ENCODE measurements around the gene SRRM5. TPM values are rescaled to one million over a fixed set of nuclear protein-coding genes. Genes with fewer than 3 reads are reported as not detected.

The SRRM5 gene
- total and polyA plus RNA-seq, 2 experiments from 2014 or later = 0.24 to 0.27 TPM

GRCh38 chr19:43641333-43641732 lies 29.4 kb downstream of the SRRM5 start:
- DNase-seq (ENCODE audit: low spot score) = no peak
- Histone ChIP-seq H3K9me3 (ENCODE audit: low read depth) (no peaks in the 10 kb centered on the region), H3K4me3 (no peak overlapping the region), H2AFZ (no peak overlapping the region), H3K4me2 (no peak overlapping the region), H3K27me3 (no peaks in the 10 kb centered on the region), H3K4me1 (ENCODE audit: insufficient read depth) (peaks cover 13% of the 10 kb centered on the region), H3K79me2 (no peaks in the 10 kb centered on the region), H3K9me2 (replicated peaks; ENCODE audit: insufficient read depth) (no peaks in the 10 kb centered on the region), H3K36me3 (replicated peaks; ENCODE audit: insufficient read depth, low read depth) (no peaks in the 10 kb centered on the region), H3K27ac (no peak overlapping the region), H4K20me1 (ENCODE audit: insufficient read depth, poor library complexity, severe bottlenecking) (no peaks in the 10 kb centered on the region)
- no peak for TF ChIP-seq CTCF (IDR thresholded peaks at IDR 0.05; ENCODE audit: poor library complexity)
- TF ChIP-seq EZH2phosphoT487 (IDR thresholded peaks at IDR 0.05; ENCODE audit: low read depth, severe bottlenecking, unreplicated experiment) = no peak
- TF ChIP-seq EZH2 (IDR thresholded peaks at IDR 0.05; ENCODE audit: borderline replicate concordance) = no peak
- 74% methylated on average over 2 of the region's 2 CpGs for WGBS (ENCODE audit: low lambda C conversion rate, missing lambda C conversion rate)

GRCh38 chr19:43642531-43642930 lies 30.6 kb downstream of the SRRM5 start:
- Histone ChIP-seq H3K9me3 (ENCODE audit: low read depth) (no peaks in the 10 kb centered on the region), H3K4me1 (ENCODE audit: insufficient read depth) (peaks cover 13% of the 10 kb centered on the region), H3K4me2 (no peak overlapping the region), H3K36me3 (replicated peaks; ENCODE audit: insufficient read depth, low read depth) (no peaks in the 10 kb centered on the region), H3K27me3 (no peaks in the 10 kb centered on the region), H2AFZ (no peak overlapping the region), H3K79me2 (no peaks in the 10 kb centered on the region), H4K20me1 (ENCODE audit: insufficient read depth, poor library complexity, severe bottlenecking) (no peaks in the 10 kb centered on the region), H3K27ac (no peak overlapping the region), H3K9me2 (replicated peaks; ENCODE audit: insufficient read depth) (no peaks in the 10 kb centered on the region), H3K4me3 (no peak overlapping the region)
- TF ChIP-seq CTCF (IDR thresholded peaks at IDR 0.05; ENCODE audit: poor library complexity) = no peak
- WGBS (ENCODE audit: low lambda C conversion rate, missing lambda C conversion rate) = 81% methylated on average over 4 of the region's 4 CpGs
- DNase-seq (ENCODE audit: low spot score) = no peak

GRCh38 chr19:43643326-43643725 lies 31.4 kb downstream of the SRRM5 start:
- Histone ChIP-seq H3K4me2 (no peak overlapping the region), H4K20me1 (ENCODE audit: insufficient read depth, poor library complexity, severe bottlenecking) (no peaks in the 10 kb centered on the region), H3K36me3 (replicated peaks; ENCODE audit: insufficient read depth, low read depth) (no peaks in the 10 kb centered on the region), H3K4me3 (no peak overlapping the region), H3K27me3 (no peaks in the 10 kb centered on the region), H3K4me1 (ENCODE audit: insufficient read depth) (peaks cover 13% of the 10 kb centered on the region), H3K9me3 (ENCODE audit: low read depth) (no peaks in the 10 kb centered on the region), H3K9me2 (replicated peaks; ENCODE audit: insufficient read depth) (no peaks in the 10 kb centered on the region), H3K79me2 (no peaks in the 10 kb centered on the region), H2AFZ (no peak overlapping the region), H3K27ac (no peak overlapping the region)
- no peak for DNase-seq (ENCODE audit: low spot score)
- WGBS (ENCODE audit: low lambda C conversion rate, missing lambda C conversion rate) = 80% methylated on average over 3 of the region's 3 CpGs
- TF ChIP-seq EZH2phosphoT487 (IDR thresholded peaks at IDR 0.05; ENCODE audit: low read depth, severe bottlenecking, unreplicated experiment) (no peak), EZH2 (IDR thresholded peaks at IDR 0.05; ENCODE audit: borderline replicate concordance) (no peak), CTCF (IDR thresholded peaks at IDR 0.05; ENCODE audit: poor library complexity) (no peak)

DNA sequence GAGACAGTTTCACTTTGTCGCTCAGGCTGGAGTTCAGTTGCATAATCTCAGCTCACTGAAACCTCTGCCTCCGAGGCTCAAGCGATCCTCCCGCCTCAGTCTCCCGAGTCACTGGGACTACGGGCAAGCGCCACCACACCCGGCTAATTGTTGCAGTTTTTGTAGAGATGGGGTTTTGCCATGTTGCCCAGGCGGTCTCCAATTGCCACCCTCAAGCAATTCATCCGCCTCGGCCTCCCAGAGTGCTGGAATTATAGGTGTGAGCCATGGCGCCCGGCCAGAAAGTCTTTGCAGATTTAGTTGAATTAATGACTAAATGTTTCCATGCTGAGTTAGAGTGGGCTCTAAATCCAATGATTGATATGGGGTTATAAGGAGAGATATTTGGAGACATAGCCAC lies 32.3 kb downstream of the SRRM5 start:
- Histone ChIP-seq H4K20me1 (ENCODE audit: insufficient read depth, poor library complexity, severe bottlenecking) (no peaks in the 10 kb centered on the region), H3K4me3 (no peak overlapping the region), H3K79me2 (no peaks in the 10 kb centered on the region), H3K27me3 (no peaks in the 10 kb centered on the region), H3K27ac (no peak overlapping the region), H3K4me2 (no peak overlapping the region), H2AFZ (no peak overlapping the region), H3K9me3 (ENCODE audit: low read depth) (no peaks in the 10 kb centered on the region), H3K36me3 (replicated peaks; ENCODE audit: insufficient read depth, low read depth) (no peaks in the 10 kb centered on the region), H3K4me1 (ENCODE audit: insufficient read depth) (peaks cover 7% of the 10 kb centered on the region), H3K9me2 (replicated peaks; ENCODE audit: insufficient read depth) (no peaks in the 10 kb centered on the region)
- 85% methylated on average over 13 of the region's 13 CpGs for WGBS (ENCODE audit: low lambda C conversion rate, missing lambda C conversion rate)
- no peak for DNase-seq (ENCODE audit: low spot score)
- TF ChIP-seq EZH2 (IDR thresholded peaks at IDR 0.05; ENCODE audit: borderline replicate concordance) = no peak
- TF ChIP-seq EZH2phosphoT487 (IDR thresholded peaks at IDR 0.05; ENCODE audit: low read depth, severe bottlenecking, unreplicated experiment) = no peak
- TF ChIP-seq CTCF (IDR thresholded peaks at IDR 0.05; ENCODE audit: poor library complexity) = no peak

Measured in hepatocyte (in vitro differentiated cells).